HG03095 (cell line): ENCODE measurements around the gene FLRT1.

ENCODE experiments used
- ATAC-seq: cut with Tn5 transposase; IDR thresholded peaks from one replicate; pipeline ENCODE4 v1.9.1; 2021; ENCODE audit warnings: moderate library complexity; ENCODE audit not compliant: unreplicated experiment

The FLRT1 gene

GRCh38 chr11:64005691-64006090, 30.0 kb upstream of the FLRT1 start:
- no peak for ATAC-seq

DNA sequence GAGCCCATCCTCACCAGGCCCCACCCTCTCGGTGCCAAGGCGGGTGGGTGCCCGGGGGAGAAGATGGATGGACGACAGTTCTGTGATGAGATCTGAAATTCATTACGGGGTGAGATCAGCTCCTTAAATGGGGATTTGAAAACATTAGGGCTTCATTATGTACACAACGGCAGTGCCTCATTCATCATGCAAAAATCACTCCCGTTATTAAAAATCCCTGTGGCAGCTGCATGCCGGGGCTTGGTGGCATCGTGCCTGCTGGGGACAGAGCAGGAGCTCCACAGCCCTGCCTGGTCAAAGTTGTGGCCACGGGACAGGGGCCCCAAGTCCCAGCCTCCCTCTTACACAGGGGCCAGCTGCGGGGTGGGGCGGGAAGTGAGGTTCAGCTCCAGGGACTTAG, 29.3 kb upstream of the FLRT1 start:
- no peak for ATAC-seq

DNA sequence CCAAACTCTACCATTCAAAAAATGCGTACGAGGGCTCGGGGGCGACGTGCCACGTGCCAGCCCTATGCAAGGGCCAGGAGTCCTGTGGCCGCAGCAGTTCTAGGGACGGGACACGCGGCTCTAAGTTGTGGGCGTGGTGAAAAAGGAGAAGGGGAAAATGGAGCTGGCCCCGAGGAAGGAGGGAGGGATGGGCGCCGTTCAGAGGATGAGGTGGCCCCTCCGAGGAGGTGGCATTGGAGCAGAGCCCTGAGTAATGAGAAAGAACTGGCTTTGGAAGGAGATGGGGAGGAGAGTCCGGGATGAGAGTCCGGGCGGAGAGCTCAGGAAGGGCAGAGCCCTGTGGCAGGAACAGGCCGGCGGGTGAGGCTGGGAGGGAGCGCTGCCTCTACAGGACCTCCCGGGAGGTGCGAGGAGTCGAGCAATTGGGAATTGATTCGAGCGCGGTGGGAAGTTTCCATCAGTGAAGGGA, 28.5 kb upstream of the FLRT1 start:
- ATAC-seq: no peak

DNA sequence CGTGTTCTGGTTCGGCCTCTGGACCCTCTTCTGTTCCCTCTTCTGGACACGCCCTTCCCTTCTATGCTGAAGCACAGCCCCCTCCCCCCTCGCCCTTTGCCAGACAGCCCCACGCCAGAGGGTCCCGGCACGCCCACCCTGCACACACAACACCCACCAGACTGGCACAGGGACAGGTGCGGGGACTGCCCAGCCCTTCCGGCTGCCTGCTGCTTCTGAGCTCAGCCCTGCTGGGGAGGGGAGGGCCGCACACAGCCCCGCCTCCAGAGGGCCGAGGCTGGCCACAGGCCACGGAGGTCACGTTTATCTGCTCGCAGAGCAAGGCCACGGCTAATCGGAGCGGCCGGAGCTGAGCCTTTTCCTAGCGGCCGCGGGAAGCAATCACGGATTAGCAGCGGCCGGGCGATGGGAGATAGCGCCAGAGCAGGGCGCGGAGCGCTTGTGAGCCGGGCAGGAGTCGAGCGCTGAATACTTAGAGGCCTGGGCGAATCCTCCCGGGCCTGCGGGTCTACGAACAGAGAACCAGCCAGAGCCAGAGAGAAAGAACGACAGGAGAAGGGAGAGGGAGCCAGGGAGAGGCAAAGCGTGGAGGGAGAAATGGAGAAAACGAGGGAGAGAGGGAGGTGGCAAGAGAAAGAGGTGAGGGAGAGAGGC, 28.0 kb upstream of the FLRT1 start:
- no peak for ATAC-seq

- ATAC-seq: no peak
Measured at GRCh38 chr11:64008283-64008913, 27.3 kb upstream of the FLRT1 start.

- ATAC-seq: no peak
Measured at GRCh38 chr11:64008914-64009633, 26.7 kb upstream of the FLRT1 start.

DNA sequence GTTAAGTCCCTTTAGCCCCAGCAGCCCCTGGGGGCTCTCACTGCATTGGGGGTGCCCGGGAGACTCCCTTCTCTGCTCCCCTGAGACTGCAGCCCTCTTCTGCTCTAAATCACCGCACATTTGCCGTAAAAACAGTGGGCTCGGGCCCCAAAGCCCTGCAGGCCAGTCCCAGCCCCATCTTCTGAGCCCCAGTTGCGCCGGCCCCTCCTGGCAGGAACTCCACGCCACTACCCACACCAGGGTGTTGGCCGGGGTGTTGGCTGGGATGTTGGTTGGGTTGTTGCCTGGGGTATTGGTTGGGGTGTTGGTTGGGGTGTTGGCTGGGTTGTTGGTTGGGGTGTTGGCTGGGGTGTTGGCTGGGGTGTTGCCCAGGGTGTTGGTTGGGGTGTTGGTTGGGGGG, 26.0 kb upstream of the FLRT1 start:
- ATAC-seq: no peak

DNA sequence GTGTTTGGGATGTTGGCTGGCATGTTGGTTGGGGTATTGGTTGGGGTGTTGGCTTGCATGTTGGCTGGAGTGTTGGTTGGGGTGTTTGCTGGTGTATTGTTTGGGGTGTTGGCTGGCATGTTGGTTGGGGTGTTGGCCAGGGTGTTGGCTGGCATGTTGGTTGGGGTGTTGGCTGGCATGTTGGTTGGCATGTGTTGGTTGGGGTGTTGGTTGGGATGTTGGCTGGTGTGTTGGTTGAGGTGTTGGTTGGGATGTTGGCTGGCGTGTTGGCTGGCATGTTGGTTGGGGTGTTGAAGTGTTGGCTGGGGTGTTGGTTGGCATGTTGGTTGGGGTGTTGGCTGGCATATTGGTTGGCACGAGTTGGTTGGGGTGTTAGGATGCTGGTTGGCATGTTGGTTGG, 24.9 kb upstream of the FLRT1 start:
- ATAC-seq: no peak

GRCh38 chr11:64011371-64011770, 24.4 kb upstream of the FLRT1 start:
- no peak for ATAC-seq

DNA sequence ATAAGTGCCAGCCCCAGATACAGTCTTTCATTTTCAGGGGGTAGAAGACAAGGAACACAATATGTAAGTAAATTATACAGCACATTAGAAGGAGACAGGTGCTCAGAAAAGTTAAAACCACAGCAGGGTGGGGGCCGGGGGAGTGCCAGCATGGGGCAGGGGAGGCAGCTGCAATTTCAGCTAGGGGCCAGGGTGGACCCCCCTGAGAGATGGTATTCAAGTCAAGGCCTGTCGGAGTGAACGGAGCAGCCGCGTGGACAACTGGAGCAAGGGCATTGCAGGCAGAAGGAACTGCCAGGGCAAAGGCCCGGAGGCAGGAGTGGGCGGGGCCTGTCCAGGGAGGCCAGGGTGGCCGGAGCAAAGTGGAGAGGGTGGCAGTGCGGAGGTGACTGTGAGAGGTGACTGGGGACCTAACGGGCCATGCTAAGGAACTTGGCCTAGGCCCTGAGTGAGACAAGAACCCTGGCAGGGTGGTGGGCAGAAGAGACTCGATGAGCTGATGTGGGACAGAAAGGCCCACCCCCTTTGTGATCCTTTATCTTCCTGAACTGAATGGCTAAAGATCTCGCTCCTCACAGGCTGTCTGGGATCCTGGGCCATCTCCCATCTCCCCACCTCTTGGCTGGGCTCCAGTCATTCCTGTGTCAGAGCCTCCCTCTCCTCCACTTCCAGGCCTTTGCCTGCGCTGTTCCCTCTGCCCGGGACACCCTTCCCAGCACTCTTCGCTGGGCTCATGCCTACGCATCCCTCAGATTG, 22.4 kb upstream of the FLRT1 start:
- ATAC-seq: no peak

DNA sequence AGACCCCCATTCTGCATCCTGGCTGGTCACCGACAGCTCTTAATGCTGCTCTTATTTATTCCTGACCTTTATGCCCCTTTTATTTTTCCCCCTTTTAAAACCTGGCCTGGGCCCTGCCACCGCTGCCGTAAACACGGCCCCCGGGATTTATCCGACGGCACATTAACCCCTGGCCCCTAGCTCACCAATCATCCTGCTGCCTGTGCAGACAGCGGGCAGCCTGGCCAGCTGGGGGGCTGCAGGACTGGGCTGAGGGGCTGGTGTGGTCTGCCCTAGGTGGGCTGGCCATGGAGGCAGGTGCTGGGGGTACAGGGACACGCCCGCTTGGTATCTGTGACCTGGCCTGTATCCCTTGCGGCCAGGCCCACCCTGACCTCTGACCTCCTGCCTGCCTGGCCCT, 21.4 kb upstream of the FLRT1 start:
- no peak for ATAC-seq

- ATAC-seq: no peak
Measured at GRCh38 chr11:64015510-64015909, 20.2 kb upstream of the FLRT1 start.

- no peak for ATAC-seq
Measured at GRCh38 chr11:64015935-64016845, 19.5 kb upstream of the FLRT1 start.

- ATAC-seq: no peak
Measured at GRCh38 chr11:64017945-64018224, 17.8 kb upstream of the FLRT1 start.

GRCh38 chr11:64018310-64018709, 17.4 kb upstream of the FLRT1 start:
- ATAC-seq: no peak

GRCh38 chr11:64019106-64020037, 16.4 kb upstream of the FLRT1 start:
- no peak for ATAC-seq

DNA sequence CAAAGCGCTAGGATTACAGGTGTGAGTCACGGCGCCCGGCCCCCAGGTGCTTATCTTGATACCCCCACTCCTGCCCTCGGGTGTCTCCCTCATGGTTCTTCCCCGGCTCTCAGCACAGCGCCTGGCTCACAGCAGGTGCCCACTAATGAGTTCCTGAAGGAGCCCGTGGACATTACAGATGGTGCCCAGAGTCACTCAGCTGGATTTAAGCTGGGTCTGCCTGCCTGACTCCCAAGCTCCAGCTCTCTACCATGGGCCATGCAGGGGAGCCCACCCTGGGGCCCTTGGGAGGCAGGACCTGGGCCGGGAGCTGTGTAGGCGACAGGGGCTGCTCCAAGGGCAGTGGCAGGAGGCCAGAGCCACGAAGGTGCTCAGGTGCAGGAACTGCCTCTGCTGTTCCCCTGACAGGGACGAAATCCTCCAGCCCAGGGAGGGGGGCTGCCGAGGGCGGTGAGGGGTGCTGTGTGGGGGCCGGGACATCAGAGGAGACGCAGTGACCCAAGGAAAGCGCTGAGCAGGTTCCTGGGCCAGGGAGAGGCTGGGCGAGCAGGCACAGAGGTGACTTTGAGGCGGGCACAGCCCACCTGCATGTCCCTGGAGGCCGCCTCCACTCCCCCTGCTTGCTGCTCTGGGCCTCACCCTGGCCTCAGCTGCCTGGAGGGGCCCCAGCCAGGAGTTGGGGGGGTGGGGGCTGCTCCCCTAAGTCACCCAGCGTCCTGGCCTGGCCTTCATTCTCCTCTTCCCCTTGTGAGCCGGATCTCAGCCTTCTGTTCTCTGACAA, 14.6 kb upstream of the FLRT1 start:
- ATAC-seq: no peak

DNA sequence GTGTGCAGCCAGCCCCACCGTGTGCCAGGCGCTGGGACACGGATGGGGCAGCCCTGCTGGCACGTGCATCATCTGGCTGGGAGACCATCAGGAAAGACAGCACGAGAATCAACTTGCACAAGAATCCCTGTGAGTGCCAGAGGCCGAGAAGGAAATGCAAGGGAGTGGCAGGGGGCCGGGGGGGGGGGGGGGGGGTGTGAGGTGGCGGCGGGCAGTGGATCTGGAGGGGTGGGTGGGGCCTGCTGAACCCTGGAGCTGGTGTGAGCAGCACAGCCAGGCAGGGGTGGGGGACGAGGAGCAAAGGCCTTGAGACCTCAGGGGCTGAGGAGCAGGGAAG, 14.0 kb upstream of the FLRT1 start:
- no peak for ATAC-seq
